Measurements from ENCODE around the gene SLIT3.

GRCh38 chr5:168887931-168888330, 413.0 kb downstream of the SLIT3 start:
- TF ChIP-seq REST (IDR thresholded peaks at IDR 0.05; ENCODE audit: low read depth) (no peak), SIN3A (IDR thresholded peaks at IDR 0.05; ENCODE audit: low read depth) (no peak), CTCF (IDR thresholded peaks at IDR 0.05 in 2 of 3, conservative IDR thresholded peaks at IDR 0.05 in 1 of 3; ENCODE audit: borderline replicate concordance in 1 of 3, insufficient read depth in 1 of 3, low read depth in 2 of 3, low read length in 2 of 3) (no peak), POLR2A (IDR thresholded peaks at IDR 0.05; ENCODE audit: borderline replicate concordance, extremely low read depth, insufficient read depth, insufficient read length) (no peak), MAX (IDR thresholded peaks at IDR 0.05) (no peak), POLR2AphosphoS5 (IDR thresholded peaks at IDR 0.05; ENCODE audit: low read depth, low read length) (no peak), CEBPB (IDR thresholded peaks at IDR 0.05; ENCODE audit: low read depth) (no peak), TCF7L2 (IDR thresholded peaks at IDR 0.05; ENCODE audit: borderline replicate concordance, extremely low read depth, insufficient read depth, insufficient read length) (no peak), EZH2 (IDR thresholded peaks at IDR 0.05) (no peak), YY1 (IDR thresholded peaks at IDR 0.05; ENCODE audit: extremely low read depth, insufficient replicate concordance, low read depth, low read length) (no peak), ZNF274 (IDR thresholded peaks at IDR 0.05; ENCODE audit: low read depth, low read length) (no peak), RAD21 (IDR thresholded peaks at IDR 0.05; ENCODE audit: low read depth) (no peak), SRF (IDR thresholded peaks at IDR 0.05; ENCODE audit: low read depth) (no peak)

Measured in HCT116 (cell line).